Prostate gland (tissue), 2 donors: Measurements from ENCODE around the gene FAM53B.

Experiments used
- CTCF ChIP-seq, 4 experiments: fragments of 200-600 bp in 2 of 4; fragments of 450-650 bp in 2 of 4; sonication (generic) in 2 of 4; IDR thresholded peaks; 1 replicate in 3 of 4; 2 replicates in 1 of 4; pipeline ENCODE4 v1.5.1; 2016 to 2019; ENCODE audit warnings: antibody characterized with exemption in 4 of 4, mild to moderate bottlenecking in 2 of 4, moderate library complexity in 2 of 4
- POLR2A ChIP-seq: fragments of 450-650 bp; IDR thresholded peaks from one replicate; pipeline ENCODE4 v1.6.1; 2016; ENCODE audit warnings: antibody characterized with exemption, mild to moderate bottlenecking

GRCh38 chr10:124646483-124647352 lies 97.5 kb downstream of the FAM53B start:
- TF ChIP-seq CTCF (IDR thresholded peaks at IDR 0.05) (no peak), POLR2A (no peak)
